K562 (cell line): ENCODE data around the gene LPCAT3.
"Not testable (repeated sequence)": the region's sequence is repeated elsewhere in the genome, so short reads cannot be mapped to it uniquely, and the experiment has no call there.

Source experiments
- GTF2F1 ChIP-seq: IDR thresholded peaks from 2 replicates; pipeline ENCODE4 v1.6.1; 2011; ENCODE audit warnings: low read depth, low read length, improper control_type of control experiment
- HDAC6 ChIP-seq: IDR thresholded peaks from 2 replicates; pipeline ENCODE4 v1.6.1; 2012; ENCODE audit warnings: low read depth, mild to moderate bottlenecking, control low read depth, inconsistent platforms, low read length, moderate library complexity
- HMG20A ChIP-seq: fragments of 450-650 bp; formaldehyde crosslinking; conservative IDR thresholded peaks from 2 replicates; pipeline ENCODE4 v1.4.0; 2020; ENCODE audit warnings: mild to moderate bottlenecking, mixed read lengths
- ILF3 ChIP-seq: fragments of 450-650 bp; IDR thresholded peaks from 2 replicates; pipeline ENCODE4 v1.6.1; 2018; ENCODE audit warnings: antibody characterized with exemption, mild to moderate bottlenecking, moderate library complexity, borderline replicate concordance
- MXI1 ChIP-seq: IDR thresholded peaks from 2 replicates; pipeline ENCODE4 v1.6.1; 2011; ENCODE audit warnings: low read depth, mild to moderate bottlenecking, improper control_type of control experiment, low read length
- NFXL1 ChIP-seq: fragments of 450-650 bp; formaldehyde crosslinking; IDR thresholded peaks from 2 replicates; pipeline ENCODE4 v1.4.0; 2021; ENCODE audit warnings: mild to moderate bottlenecking
- POLR2AphosphoS5 ChIP-seq: IDR thresholded peaks from 2 replicates; pipeline ENCODE4 v1.6.1; 2011; ENCODE audit warnings: mild to moderate bottlenecking, low read depth, low read length, moderate library complexity; ENCODE audit not compliant: control insufficient read depth, insufficient read depth
- RAD21 ChIP-seq, 2 experiments: fragments of 250-450 bp in 1 of 2; fragments of 450-650 bp in 1 of 2; sonication (Bioruptor Pico) in 1 of 2; formaldehyde crosslinking in 1 of 2; IDR thresholded peaks in 1 of 2; conservative IDR thresholded peaks in 1 of 2; 2 replicates each; pipeline versions ENCODE4 v1.4.0 to v1.8.0; 2020 to 2022; ENCODE audit warnings: mild to moderate bottlenecking in 2 of 2, moderate library complexity in 1 of 2
- USF2 ChIP-seq: sonication (generic); formaldehyde crosslinking; IDR thresholded peaks from 2 replicates; pipeline ENCODE4 v1.5.0; 2020; ENCODE audit warnings: missing genetic modification reagents
- ZBTB43 ChIP-seq: sonication (generic); formaldehyde crosslinking; IDR thresholded peaks from 2 replicates; pipeline ENCODE4 v1.8.0; 2023; ENCODE audit warnings: mild to moderate bottlenecking, missing genetic modification reagents
- ZNF274 ChIP-seq: IDR thresholded peaks from 2 replicates; pipeline ENCODE4 v1.6.1; 2011; ENCODE audit warnings: low read depth, mild to moderate bottlenecking, low read length, moderate library complexity, borderline replicate concordance
- TF ChIP-seq, protein P1 (sequence below), 2 experiments: fragments of 200-800 bp in 1 of 2; sonication (Bioruptor generic) in 1 of 2; sonication (generic) in 1 of 2; formaldehyde crosslinking in 1 of 2; IDR thresholded peaks in 1 of 2; conservative IDR thresholded peaks in 1 of 2; 2 replicates each; pipeline versions ENCODE4 v1.5.0 to v1.6.1; 2016 to 2020; ENCODE audit warnings: missing compliant biosample characterization in 1 of 2, missing genetic modification characterization in 1 of 2, missing genetic modification reagents in 1 of 2

DNA sequence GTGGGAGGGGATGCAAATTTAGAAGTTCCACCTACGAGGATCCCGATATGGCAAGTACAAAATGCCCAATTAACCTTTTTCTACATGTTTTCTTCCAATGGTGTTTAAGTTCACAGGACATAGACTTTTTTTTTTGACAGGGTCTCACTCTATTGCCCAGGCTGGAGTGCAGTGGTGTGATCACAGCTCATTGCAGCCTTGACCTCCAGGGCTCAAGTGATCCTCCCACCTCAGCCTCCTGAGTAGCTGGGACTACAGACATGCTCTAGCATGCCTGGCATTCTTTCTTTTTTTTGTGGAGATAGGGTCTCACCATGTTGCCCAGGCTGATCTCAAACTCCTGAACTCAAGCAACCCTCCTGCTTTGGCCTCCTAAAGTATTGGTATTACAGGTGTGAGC lies 37.5 kb upstream of the LPCAT3 start:
- not testable (repeated sequence) for TF ChIP-seq USF2; RAD21 (CRISPR knock-in tag; conservative IDR thresholded peaks at IDR 0.05 in 1 of 2, IDR thresholded peaks at IDR 0.05 in 1 of 2); HMG20A (CRISPR knock-in tag); HDAC6; POLR2AphosphoS5; NFXL1 (CRISPR knock-in tag); GTF2F1; ZNF274; ZBTB43; MXI1; ILF3
- TF ChIP-seq, protein P1, sequence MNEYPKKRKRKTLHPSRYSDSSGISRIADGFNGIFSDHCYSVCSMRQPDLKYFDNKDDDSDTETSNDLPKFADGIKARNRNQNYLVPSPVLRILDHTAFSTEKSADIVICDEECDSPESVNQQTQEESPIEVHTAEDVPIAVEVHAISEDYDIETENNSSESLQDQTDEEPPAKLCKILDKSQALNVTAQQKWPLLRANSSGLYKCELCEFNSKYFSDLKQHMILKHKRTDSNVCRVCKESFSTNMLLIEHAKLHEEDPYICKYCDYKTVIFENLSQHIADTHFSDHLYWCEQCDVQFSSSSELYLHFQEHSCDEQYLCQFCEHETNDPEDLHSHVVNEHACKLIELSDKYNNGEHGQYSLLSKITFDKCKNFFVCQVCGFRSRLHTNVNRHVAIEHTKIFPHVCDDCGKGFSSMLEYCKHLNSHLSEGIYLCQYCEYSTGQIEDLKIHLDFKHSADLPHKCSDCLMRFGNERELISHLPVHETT (CRISPR knock-in tag; conservative IDR thresholded peaks at IDR 0.05 in 1 of 2, IDR thresholded peaks at IDR 0.05 in 1 of 2) = not testable (repeated sequence)
